ENCODE results near the gene DENND1B.
A peak's percentile ranks its signal among the peaks of the same experiment; 100 is the strongest.
"Not testable (repeated sequence)": the region's sequence is repeated elsewhere in the genome, so short reads cannot be mapped to it uniquely, and the experiment has no call there.

Gene DENND1B

DNA sequence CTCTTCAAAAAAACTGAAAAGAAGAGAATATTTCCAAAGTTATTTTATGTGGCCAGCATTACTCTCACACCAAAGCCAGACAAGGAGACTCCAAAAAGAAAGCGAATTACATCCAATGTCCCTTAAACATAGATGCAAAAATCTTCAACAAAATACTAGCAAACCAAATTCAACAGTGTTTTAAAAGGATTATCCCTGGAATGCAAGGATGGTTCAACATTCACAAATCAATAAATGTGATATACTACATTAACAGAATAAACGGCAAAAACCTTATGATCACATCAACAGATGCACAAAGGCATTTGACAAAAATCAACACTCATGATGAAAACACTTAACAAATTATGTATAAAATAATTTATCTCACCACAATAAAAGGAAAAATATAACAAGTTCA lies 207.8 kb downstream of the DENND1B start:
- no peak for DNase-seq (ENCODE audit: low read depth in 2 of 2, low spot score in 1 of 2)

DNA sequence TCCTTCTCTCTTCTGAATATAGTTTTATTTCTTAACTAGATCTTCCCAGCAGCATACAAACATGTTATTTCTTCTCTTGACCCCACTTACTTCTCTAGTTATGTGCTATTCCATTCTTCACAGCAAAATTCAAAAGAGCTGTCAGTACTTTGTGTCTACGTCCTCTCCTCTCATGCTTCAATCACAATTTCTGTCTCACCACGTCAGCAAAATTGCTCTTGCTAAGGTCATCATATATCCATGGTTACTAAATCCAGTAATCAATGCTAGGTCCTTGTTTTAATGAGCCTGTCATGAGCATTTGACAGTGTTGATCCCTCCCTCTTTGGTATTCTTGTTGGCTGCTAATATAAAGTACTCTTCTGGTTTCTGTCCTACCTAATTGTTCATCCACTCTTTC lies 214.2 kb downstream of the DENND1B start:
- DNase-seq (ENCODE audit: low read depth in 2 of 2, low spot score in 1 of 2): no peak

DNA sequence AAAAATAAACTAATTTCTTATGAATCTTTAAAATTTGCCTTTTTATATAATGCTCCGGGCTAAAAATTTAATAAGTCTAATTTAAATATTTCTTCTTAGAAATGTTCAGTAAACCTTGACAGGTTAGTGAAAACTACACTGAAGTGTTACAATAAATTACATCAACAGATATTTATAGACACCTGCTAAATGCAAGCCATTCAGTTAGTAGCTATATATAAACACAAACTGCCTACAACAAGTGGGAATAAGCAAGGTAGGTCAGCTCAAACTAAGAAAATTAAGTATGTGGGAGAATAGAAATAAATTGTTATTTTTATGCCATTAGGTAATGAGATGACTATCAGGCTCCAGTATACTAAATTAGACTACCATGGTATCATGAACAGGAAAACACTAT lies 215.6 kb downstream of the DENND1B start:
- DNase-seq (ENCODE audit: low read depth in 2 of 2, low spot score in 1 of 2): no peak

DNA sequence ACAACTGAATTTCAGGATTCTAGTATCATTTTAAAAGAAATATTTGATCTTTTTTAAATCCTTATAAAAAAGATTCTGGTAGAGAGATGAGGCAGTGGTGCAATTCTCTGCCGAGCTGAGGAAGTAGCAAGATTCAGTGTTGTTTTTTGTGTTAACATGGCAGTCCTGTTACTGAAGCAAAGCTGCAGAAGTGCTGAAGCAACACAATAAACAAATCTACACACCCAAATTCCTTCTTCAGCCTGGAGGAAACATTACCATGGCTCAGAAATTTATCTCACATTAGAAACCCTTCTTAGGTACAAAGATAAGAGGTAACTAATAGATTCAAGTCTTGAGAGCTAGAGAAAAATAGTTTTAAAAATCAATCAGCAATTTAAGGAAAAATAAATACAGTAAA lies 216.0 kb downstream of the DENND1B start:
- no peak for DNase-seq (ENCODE audit: low read depth in 2 of 2, low spot score in 1 of 2)

DNA sequence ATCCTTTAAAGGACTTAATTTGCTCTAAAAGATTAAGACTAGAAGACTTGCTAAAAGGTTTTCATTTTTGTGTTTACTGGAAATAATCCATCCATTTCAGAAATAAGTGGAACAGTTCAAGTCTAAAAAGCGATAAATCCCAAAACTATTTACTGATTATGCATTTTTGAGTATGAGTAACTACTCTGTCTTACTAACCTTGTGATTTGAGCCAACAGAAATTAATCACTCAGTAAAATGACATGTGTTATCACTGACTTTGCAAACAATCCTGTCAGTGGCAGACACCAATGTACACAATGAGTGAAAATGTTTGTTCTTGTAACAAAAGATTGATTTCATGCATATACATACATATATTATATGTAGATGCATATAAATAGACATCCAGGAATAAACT lies 218.0 kb downstream of the DENND1B start:
- no peak for DNase-seq (ENCODE audit: low read depth in 2 of 2, low spot score in 1 of 2)

DNA sequence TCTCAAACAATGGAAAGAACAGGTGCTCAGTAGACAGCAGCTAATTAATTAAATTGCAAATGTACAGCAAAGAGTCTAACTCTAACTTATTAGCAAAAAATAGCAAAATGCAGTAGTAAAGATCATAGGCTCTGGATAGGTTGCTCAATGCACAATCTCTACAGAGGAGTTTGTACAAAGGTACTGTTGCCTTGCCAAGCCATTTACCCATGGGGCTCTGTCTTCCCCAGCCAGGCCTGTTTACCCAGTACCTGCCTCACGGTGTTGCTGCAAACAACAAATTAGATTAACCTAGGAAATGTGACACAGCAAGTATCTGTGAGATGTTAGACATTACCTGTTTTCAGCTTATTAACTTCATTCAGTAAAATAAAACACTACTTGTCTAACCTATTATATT lies 222.0 kb downstream of the DENND1B start:
- no peak for DNase-seq (ENCODE audit: low read depth in 2 of 2, low spot score in 1 of 2)

DNA sequence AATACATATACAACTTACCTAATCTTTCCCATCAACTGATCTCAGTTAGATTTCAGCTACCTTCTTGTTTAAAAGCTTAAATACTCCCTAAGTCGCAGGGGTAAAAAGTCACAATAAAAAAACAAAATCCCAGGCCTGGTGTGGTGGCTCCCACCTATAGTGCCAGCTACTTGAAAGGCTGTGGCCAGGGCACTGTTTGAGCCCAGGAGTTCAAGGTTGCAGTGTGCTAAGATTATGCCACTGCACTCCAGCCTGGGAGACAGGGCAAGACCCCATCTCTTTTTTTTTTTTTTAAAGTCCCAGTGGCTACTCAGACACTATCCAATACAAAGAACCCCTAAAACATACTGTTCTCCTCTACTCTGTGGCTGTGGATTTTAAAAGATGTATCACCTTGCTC lies 228.3 kb downstream of the DENND1B start:
- no peak for DNase-seq (ENCODE audit: low read depth in 2 of 2, low spot score in 1 of 2)

DNA sequence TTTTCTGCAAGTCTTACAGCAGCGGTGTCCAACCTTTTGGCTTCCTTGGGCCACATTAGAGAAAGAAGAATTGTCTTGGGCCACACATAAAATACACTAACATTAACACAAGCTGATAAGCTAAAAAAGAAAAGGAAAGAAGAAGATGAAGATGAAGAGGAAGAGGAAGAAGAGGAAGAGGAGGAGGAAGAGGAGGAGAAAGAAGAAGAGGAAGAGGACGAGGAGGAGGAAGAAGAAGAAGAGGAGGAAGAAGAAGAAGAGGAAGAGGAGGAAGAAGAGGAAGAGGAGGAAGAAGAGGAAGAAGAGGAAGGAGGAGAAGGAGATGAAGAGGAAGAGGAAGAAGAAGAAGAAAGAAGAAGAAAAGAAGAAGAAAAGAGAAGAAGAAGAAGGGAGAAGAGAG lies 230.7 kb downstream of the DENND1B start:
- DNase-seq (ENCODE audit: low read depth in 2 of 2, low spot score in 1 of 2): no peak

DNA sequence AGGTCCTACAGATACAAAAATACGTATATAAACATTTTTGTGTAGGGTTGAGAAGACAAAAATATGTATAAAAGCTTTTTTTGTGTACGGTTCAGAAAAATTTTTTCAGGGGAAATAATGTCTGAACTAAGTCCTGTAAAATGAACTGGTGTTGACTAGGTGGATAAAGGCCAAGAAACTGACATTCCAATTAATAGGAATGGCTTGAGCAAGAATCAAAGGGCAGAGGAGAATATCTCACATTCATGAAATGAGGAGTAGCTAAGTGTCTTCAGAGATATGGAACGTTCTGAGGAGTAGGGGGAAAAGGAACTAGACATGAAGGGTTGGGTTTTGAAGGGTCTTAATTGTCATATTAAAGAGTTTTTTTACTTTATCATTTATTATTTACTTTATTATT lies 231.2 kb downstream of the DENND1B start:
- DNase-seq (ENCODE audit: low read depth in 2 of 2, low spot score in 1 of 2): no peak

DNA sequence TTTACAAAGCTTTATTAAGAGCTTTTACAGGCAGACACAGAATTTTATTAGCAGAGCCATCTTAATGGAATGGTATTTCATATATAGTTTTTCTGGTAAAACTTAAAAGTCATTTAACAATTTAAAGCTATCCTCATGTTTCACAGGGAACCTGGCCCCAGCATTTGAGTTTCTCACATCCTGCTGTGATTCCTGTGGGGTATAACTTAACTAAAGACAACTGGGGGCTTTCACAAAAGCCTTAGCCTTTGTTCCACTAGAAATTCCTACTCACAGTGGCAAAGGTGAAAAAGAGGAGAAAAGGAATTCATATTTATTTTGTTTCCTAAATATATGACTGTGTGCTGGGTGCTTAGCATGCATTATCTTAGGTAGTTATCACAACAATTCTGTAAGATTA lies 233.9 kb downstream of the DENND1B start:
- no peak for DNase-seq (ENCODE audit: low read depth in 2 of 2, low spot score in 1 of 2)

DNA sequence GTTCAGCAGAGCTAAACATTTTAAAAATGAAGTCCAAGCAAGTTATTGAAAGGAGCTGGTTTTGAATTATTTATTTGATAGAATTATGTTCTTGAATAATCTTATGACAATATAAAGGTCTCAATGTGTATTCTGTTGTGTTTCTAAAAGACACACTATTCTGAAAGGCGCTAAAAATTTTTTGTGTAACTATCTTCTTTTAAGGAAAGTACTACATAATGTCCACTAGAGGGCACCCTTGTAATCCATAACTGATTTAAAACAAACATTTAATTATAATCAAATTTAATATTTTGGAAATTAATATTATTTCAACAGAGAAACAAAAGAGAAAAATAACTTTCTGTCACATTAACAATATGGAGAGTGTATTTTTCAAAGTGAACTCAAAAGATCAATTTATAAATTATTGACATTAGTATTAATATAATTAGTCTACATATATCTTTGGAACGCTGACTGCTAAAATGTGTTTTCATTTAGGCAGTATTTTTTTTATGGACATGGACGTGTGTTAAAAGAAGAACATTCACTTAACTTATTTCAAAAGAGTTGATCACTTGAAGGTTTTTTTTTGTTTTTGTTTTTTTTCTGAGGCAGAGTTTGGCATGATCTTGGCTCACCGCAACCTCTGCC lies 248.4 kb downstream of the DENND1B start:
- DNase-seq (ENCODE audit: low read depth in 2 of 2, low spot score in 1 of 2): no peak

DNA sequence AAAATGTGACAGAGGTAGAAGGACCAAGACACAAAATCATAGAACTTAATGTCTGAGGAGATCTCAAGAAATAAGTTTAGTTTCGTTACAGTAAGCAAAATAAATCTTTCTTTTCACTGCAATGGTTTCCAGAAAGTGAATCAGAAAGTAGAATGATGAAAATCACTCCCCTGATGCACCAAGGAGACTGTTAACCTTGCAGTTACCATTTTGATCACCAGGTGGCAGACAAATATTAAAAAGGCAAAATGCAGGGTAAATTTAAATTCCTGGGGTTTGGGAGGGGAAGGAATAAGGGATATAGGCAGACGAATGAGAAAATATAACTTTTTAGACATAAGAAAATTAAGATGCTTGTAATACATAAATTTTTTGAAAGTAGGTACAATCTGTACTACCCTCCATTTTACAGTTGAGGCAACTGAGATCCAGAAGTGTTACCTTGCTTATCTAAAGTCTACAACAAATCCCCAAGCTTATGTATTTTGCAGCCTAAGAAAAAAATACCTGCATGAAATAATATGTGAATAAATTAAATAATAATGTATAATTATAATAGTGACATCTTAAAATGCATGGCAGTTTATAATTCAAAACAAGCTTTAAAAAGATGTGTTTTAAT lies 254.1 kb downstream of the DENND1B start:
- DNase-seq (ENCODE audit: low read depth in 2 of 2, low spot score in 1 of 2): no peak

DNA sequence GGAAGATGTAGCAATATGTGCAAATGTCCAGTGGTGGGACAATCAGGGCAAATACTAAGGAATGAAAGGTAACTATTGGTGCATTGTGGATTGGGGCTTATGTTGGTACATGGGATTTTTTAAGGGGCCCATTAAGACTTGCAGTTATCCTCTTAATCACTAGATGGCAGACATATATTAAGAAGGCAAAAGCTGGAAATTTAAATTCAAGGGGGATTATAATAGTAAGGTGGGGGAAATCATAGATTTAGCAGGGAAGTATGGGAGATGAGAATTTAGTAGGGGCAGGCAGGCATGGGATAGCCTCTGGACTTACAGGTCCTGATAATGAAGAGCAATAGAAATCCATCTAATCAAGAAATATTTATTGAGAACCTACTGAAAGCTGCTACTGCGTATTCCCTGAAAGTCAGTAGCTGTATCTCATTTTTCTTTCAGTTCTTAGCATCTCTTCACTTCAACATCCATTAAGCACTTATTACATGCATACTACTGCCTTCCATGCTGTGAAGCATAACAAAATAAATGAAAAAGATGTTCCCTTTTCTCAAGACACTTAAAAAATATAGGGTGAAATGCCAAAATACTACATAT lies 255.4 kb downstream of the DENND1B start:
- DNase-seq (ENCODE audit: low read depth in 2 of 2, low spot score in 1 of 2): no peak

DNA sequence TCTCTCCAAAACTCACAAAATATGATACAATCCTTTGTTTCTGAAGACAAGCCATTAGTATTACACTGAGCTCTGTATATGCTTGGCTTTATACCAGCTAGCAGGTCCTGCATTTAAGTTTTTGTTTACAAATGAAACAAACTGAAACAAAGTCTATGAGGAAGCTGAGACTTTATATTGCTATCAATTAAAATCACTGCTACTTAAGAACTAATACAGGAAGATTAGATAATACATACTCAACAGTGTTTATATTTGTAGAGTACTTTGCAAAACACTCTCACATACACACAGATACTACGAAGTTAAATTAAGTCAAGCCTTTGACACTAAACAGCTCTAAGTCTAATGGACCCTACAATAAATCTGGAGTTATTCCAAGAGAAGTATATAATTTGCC lies 259.9 kb downstream of the DENND1B start:
- no peak for DNase-seq (ENCODE audit: low read depth in 2 of 2, low spot score in 1 of 2)

DNA sequence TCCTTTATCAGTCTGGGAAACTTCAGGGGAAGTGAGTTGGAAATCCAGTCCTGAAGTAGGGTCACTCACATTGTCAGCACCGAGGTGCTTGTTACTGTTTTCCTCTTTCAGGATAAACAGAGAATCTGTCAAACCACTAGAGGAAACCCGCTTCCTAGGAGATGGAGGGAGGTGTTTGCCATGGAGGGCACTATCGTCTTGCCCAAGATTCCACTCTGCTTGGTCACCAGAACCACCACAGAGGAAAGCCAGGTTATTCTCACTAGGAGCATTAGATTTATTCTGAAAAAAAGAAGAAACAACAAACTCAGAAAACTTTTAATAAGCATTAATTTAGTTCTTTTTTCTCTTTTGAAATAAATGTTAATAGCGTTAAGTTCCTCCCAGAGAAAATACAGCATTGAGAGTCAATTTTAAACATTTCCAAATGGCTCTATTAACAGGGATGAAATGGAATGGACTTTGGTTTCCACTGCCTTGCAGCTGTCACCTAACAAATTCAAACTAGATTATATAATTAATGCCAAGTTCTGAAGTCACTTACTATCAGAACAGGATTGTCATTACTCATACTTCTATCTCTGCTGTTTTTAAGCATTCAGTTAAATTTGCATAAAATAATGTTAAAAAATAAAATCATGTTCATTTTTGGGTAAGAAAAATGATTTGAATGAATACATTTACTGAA lies 264.4 kb downstream of the DENND1B start:
- no peak for DNase-seq (ENCODE audit: low read depth in 2 of 2, low spot score in 1 of 2)

DNA sequence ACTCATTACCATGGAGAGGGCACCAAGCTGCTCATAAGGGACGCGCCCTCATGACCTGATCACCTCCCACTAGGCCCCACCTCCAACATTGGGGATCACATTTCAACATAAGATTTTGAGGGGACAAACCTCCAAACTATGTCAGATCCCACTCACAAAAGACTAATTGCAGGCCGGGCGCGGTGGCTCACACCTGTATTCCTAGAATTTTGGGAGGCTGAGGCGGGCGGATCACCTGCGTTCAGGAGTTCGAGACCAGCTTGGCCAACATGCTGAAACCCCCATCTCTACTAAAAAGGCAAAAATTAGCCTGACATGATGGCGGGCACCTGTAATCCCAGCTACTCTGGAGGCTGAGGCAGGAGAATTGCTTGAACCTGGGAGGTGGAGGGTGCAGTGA lies 278.6 kb downstream of the DENND1B start:
- no peak for DNase-seq (ENCODE audit: low read depth in 2 of 2, low spot score in 1 of 2)

DNA sequence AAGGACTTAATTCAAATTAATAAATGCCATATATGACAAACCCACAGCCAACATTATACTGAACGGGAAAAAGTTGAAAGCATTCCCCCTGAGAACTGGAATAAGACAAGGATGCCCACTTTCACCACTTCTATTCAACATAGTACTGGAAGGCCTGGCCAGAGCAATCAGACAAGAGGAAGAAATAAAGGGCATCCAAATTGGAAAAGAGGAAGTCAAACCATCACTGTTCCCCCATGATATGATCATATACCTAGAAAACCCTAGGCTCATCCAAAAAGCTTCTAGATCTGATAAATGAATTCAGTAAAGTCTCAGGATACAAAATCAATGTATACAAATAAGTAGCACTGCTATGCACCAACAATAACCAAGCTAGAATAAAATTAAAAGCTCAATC lies 283.8 kb downstream of the DENND1B start:
- DNase-seq (ENCODE audit: low read depth in 2 of 2, low spot score in 1 of 2): not testable (repeated sequence)

DNA sequence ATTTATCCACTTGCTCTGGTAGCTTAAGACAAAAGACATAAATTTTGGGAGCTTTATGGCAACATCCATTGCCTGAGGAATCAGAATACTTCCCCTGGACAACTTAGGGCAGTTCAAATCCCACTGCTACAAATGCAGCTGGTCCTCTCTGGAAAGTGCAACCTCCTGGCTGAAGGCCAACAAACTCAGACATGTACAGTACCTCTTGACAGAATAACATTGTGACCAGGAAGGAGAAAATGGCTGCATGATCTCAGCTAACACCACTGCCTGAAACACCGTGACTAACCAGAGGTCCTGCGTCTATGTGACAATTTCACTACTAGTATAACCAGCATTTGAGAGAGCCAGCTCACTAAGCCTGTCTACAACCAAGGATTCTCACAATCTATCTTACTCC lies 288.3 kb downstream of the DENND1B start:
- DNase-seq (ENCODE audit: low read depth in 2 of 2, low spot score in 1 of 2): no peak

DNA sequence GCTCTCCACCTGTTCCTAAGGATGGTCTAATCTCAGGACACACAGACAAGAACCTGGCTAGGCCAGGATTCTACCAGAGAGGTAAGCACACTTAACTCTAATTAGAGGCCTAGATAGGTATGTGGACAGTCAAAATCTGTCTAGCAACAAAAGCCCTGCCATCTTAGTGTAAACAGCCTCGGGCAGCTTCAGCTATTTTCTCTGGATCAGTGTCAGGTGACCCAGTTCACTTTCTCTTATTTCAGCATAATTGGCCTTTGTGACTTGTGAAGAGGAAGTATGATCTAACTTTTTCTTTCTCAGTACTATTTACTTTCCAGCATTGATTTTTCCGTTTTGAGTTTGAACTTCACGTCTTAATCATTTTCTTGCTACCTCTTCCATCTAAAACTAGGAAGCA lies 289.5 kb downstream of the DENND1B start:
- DNase-seq (ENCODE audit: low read depth in 2 of 2, low spot score in 1 of 2): no peak

DNA sequence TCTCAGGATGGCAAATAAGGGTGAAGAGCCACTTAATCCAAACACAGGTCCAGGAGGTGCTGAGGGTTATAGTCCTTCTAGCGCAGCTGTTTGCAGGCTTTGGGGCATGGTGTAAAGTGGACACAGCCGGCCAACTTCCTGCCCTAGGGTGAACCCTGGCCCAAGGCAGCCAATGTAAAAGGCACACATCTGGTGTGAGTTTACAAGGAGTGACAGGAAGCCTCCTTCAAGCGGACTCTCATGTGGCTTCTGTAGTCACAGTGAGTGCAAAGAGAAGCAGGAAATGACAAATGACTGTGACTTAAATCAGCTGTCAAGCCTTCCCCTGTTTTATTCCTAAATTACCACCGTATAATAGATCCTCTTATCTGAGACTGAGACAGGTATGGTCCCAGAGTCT lies 294.2 kb downstream of the DENND1B start:
- DNase-seq (ENCODE audit: low read depth in 2 of 2, low spot score in 1 of 2): peak in 1 of 2 donors; percentile 1

DNA sequence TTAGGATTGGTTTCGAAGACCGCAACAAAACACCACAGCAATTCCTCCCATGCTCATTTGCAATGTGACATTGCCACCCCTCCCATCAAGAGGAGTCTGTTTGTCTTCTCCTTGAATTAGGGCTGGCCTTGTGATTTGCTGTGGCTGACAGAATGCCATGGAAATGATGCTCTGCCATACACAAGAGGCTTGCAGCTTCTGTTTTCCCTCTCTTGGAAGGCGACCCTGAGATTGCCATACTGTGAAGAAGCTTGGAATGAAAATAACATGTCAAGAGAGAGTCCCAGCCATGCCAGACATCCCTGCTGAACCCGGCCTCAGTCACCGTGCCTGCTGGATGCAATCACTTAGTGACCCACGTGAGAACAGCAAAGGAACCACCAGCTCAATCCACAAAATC lies 294.8 kb downstream of the DENND1B start:
- no peak for DNase-seq (ENCODE audit: low read depth in 2 of 2, low spot score in 1 of 2)

DNA sequence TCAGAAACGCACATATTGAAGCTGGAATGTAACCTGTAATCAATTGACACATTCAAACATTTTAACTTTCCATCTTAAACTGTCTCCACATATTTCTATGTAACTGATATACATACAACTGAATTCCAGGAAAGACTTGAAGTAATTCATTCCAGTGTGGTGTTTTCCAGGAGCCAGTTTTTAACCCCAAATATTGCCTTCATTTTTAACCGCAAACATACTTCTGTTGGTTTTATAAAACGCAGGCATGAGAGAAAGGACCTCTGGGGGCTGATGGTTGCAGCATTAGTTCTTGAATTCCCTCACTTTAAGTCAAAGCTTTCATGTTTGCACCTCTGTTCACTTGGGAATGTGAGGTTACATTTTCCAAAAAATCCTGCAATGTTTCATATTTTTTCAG lies 303.1 kb downstream of the DENND1B start:
- DNase-seq (ENCODE audit: low read depth in 2 of 2, low spot score in 1 of 2): no peak

Measured in stimulated activated CD8-positive, alpha-beta memory T cell treated with anti-CD3 and anti-CD28 coated beads, Interleukin-4, amount 100 ng/mL, for 4 hours (primary cell).